Placental pericyte (primary cell): ENCODE results near the gene ATP5MC2. TPM values are rescaled to one million over a fixed set of nuclear protein-coding genes. Genes with fewer than 3 reads are reported as not detected.

Source experiments
- total RNA-seq: library from RNA; depleted of rRNA; stranded (reverse); fragments of >200 nt; gene quantifications from 2 replicates; pipeline ENCODE4 v1.2.3, GENCODE V29; 2012

Gene ATP5MC2
- total RNA-seq: 116 and 189 TPM in 2 replicates

GRCh38 chr12:53675701-53676607 lies at the start of gene ATP5MC2:
TSS of gene ATP5MC2 (minus strand) at chr12:53676083. CDS start at chr12:53672614, 3,469 bp downstream.

GRCh38 chr12:53625946-53626701 lies 49.8 kb downstream of the ATP5MC2 start, which contains the start of gene ATF7:
TSS of gene ATF7 (minus strand) at chr12:53626382. CDS start at chr12:53601000, 25,382 bp downstream.

Other genes starting within 250 kb of the ATP5MC2 start
- gene PRR13, start 234.3 kb downstream of the ATP5MC2 start, total RNA-seq: 58.6 and 60.4 TPM in 2 replicates
- 257 and 391 TPM in 2 replicates for gene PCBP2, start 224.0 kb downstream of the ATP5MC2 start, total RNA-seq
- gene MAP3K12, start 176.6 kb downstream of the ATP5MC2 start, total RNA-seq: 38.5 and 50.6 TPM in 2 replicates
- gene TARBP2, start 174.8 kb downstream of the ATP5MC2 start, total RNA-seq: 53.4 and 65.9 TPM in 2 replicates
- not detected in 2 replicates for gene NPFF, start 168.6 kb downstream of the ATP5MC2 start, total RNA-seq
- 10.3 and 11.9 TPM in 2 replicates for gene ATF7, start 49.7 kb downstream of the ATP5MC2 start, total RNA-seq
- gene CALCOCO1, start 51.4 kb upstream of the ATP5MC2 start, total RNA-seq: 68.7 and 172 TPM in 2 replicates
- gene CISTR, start 75.9 kb upstream of the ATP5MC2 start, total RNA-seq: not detected in 2 replicates